Brain microvascular endothelial cell (primary cell): ENCODE data around the gene MS4A1.
"Not testable (repeated sequence)": the region's sequence is repeated elsewhere in the genome, so short reads cannot be mapped to it uniquely, and the experiment has no call there.

ENCODE experiments used
- DNase-seq: peaks from one replicate; pipeline ENCODE4 v3.0.0-alpha.2; 2020
- H3K27ac ChIP-seq: fragments of 250-450 bp; sonication (Bioruptor Pico); 2 replicates; pipeline ENCODE4 v1.5.1; 2020; ENCODE audit warnings: mild to moderate bottlenecking, moderate library complexity
- H3K27me3 ChIP-seq: fragments of 250-450 bp; sonication (Bioruptor Pico); replicated peaks from 2 replicates; pipeline ENCODE4 v1.5.1; 2020; ENCODE audit warnings: mild to moderate bottlenecking
- H3K36me3 ChIP-seq: fragments of 250-450 bp; sonication (Bioruptor Pico); replicated peaks from 2 replicates; pipeline ENCODE4 v1.5.1; 2020; ENCODE audit warnings: mild to moderate bottlenecking
- H3K4me3 ChIP-seq: 2 replicates; pipeline ENCODE4 v1.5.1; 2011; ENCODE audit warnings: low read depth, mild to moderate bottlenecking, control low read depth, low read length, moderate library complexity
- in situ Hi-C: cut with HindIII; loops from 2 replicates; pipeline ENCODE4 v1.10.0; 2017; ENCODE audit warnings: low sequenced_read_pairs, low pct_ligation_motif_present
- TF ChIP-seq, protein P1 (sequence below): IDR thresholded peaks from 2 replicates; pipeline ENCODE4 v1.5.1; 2011; ENCODE audit warnings: low read depth, mild to moderate bottlenecking, moderate library complexity, low read length, control low read depth, inconsistent platforms; ENCODE audit errors: missing control alignments

MS4A1 gene

GRCh38 chr11:60502221-60502775 is 46.7 kb downstream of the MS4A1 start:
- DNase-seq, result no peak
- no peak overlapping the region for H3K27ac ChIP-seq
- in situ Hi-C loops, result no loop called here
- H3K36me3 ChIP-seq, result no peaks in the 10 kb centered on the region
- TF ChIP-seq, protein P1, sequence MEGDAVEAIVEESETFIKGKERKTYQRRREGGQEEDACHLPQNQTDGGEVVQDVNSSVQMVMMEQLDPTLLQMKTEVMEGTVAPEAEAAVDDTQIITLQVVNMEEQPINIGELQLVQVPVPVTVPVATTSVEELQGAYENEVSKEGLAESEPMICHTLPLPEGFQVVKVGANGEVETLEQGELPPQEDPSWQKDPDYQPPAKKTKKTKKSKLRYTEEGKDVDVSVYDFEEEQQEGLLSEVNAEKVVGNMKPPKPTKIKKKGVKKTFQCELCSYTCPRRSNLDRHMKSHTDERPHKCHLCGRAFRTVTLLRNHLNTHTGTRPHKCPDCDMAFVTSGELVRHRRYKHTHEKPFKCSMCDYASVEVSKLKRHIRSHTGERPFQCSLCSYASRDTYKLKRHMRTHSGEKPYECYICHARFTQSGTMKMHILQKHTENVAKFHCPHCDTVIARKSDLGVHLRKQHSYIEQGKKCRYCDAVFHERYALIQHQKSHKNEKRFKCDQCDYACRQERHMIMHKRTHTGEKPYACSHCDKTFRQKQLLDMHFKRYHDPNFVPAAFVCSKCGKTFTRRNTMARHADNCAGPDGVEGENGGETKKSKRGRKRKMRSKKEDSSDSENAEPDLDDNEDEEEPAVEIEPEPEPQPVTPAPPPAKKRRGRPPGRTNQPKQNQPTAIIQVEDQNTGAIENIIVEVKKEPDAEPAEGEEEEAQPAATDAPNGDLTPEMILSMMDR, result no peak
- H3K4me3 ChIP-seq, result no peak overlapping the region
- no peaks in the 10 kb centered on the region for H3K27me3 ChIP-seq

DNA sequence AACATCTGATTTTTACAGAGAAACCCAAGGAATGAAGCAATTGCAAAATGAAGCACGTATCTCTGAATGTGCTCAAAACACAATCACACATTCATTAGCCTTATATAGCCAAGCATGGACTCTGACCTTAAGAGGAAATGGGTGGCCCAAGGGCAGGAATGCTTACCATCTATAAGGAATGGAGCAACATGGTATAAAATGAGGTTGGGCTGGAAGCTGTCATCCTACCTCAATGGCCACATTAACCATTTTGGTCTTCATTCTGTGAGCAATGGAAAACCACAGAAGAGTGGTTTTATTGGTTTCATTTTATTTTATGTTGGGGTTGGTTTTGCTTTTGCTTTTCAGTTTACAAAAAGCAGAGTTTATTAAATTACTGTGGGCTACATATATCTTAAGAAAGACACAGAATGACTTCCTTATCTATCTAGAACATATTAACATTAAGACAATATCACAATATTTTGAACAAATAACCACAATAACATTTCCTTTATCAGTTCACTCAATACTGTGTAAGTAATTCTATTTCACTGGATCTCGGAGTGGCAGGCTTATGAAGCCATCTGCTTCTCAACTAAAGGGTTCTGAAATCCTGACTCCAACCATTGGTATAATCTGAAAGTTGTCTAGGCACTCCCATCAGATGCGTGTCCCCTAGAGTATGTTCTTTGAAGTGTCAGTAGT is 48.7 kb downstream of the MS4A1 start:
- Histone ChIP-seq H3K27me3 (no peaks in the 10 kb centered on the region), H3K4me3 (no peak overlapping the region), H3K27ac (no peak overlapping the region), H3K36me3 (no peaks in the 10 kb centered on the region)
- no peak for DNase-seq
- TF ChIP-seq, protein P1, result no peak
- in situ Hi-C loops, result no loop called here

DNA sequence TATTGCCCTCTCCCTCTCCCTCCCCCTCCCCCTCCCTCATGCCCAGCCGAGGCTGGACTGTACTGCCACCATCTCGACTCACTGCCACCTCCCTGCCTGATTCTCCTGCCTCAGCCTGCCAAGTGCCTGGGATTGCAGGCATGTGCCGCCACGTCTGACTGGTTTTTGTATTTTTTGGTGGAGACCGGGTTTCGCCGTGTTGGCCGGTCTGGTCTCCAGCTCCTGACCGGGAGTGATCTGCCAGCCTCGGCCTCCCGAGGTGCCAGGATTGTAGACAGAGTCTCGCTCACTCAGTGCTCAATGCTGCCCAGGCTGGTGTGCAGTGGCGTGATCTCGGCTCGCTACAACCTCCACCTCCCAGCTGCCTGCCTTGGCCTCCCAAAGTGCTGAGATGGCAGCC is 54.0 kb downstream of the MS4A1 start:
- H3K36me3 ChIP-seq, in situ Hi-C loops, H3K4me3 ChIP-seq, H3K27me3 ChIP-seq, DNase-seq, H3K27ac ChIP-seq: not testable (repeated sequence)

DNA sequence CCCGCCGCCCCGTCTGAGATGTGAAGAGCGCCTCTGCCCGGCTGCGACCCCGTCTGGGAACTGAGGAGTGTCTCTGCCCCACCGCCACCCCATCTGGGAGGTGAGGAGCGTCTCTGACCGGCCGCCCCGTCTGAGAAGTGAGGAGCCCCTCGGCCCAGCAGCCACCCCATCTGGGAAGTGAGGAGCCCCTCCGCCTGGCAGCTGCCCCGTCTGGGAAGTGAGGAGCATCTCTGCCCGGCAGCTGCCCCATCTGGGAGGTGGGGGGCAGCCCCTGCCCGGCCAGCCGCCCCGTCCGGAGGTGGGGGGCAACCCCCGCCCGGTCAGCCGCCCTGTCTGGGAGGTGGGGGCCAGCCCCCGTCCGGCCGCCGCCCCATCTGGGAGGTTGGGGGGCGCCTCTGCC is 54.6 kb downstream of the MS4A1 start:
- in situ Hi-C loops, DNase-seq, H3K4me3 ChIP-seq, H3K27ac ChIP-seq, H3K27me3 ChIP-seq, H3K36me3 ChIP-seq: not testable (repeated sequence)

GRCh38 chr11:60511393-60511792 is 55.7 kb downstream of the MS4A1 start:
- Histone ChIP-seq H3K4me3 (no peak overlapping the region), H3K27ac (no peak overlapping the region), H3K36me3 (no peaks in the 10 kb centered on the region), H3K27me3 (no peaks in the 10 kb centered on the region)
- in situ Hi-C loops, result no loop called here
- DNase-seq, result no peak
- TF ChIP-seq, protein P1, result no peak

DNA sequence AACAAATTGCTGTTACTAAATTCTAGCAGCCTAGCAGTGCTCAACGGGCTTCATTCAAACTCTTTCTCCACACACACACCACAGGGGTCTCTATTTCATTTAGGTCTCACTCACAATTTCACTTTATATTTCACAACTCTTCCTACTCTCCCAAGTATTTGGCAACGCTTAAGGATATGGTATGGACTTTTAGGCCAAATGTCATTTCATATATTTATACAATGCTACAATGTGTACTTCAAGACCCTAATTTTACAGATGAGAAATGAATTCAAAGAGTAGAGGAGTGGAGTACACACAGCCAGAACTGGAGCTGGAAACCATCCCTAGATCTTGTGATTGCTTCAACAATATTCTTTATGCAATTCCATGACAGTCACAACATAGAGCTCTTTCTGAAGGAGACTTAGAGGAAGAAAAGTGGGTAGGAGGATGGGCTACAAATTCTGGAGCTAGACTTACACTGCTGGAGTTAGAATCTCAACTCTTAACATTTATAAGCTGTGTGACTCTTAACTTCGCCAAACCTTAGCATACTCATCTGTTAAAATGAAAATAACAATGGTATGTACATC is 57.1 kb downstream of the MS4A1 start:
- TF ChIP-seq, protein P1, result no peak
- in situ Hi-C loops, result no loop called here
- Histone ChIP-seq H3K4me3 (no peak overlapping the region), H3K27ac (no peak overlapping the region), H3K27me3 (no peaks in the 10 kb centered on the region), H3K36me3 (no peaks in the 10 kb centered on the region)
- no peak for DNase-seq
